K562 (cell line): ENCODE measurements around the gene LTBP1.

Experiments used
- ATF7 ChIP-seq: fragments of 450-650 bp; IDR thresholded peaks from 2 replicates; pipeline ENCODE4 v1.7.1; 2014; ENCODE audit warnings: mild to moderate bottlenecking, moderate library complexity
- BRCA1 ChIP-seq, 2 experiments: fragments of 450-650 bp in 1 of 2; sonication (generic) in 1 of 2; formaldehyde crosslinking in 1 of 2; IDR thresholded peaks; 2 replicates each; pipeline versions ENCODE4 v1.5.0 to v1.6.1; 2017 to 2020; ENCODE audit warnings: mild to moderate bottlenecking in 1 of 2, missing genetic modification reagents in 1 of 2
- CBFB ChIP-seq: sonication (generic); formaldehyde crosslinking; IDR thresholded peaks from 2 replicates; pipeline ENCODE4 v1.4.0; 2020; ENCODE audit warnings: mild to moderate bottlenecking, missing genetic modification reagents
- GATA2 ChIP-seq: sonication (generic); formaldehyde crosslinking; IDR thresholded peaks from 2 replicates; pipeline ENCODE4 v1.4.0; 2020; ENCODE audit warnings: mild to moderate bottlenecking, missing genetic modification reagents
- GATAD2A ChIP-seq: fragments of 450-650 bp; IDR thresholded peaks from 2 replicates; pipeline ENCODE4 v1.6.1; 2017
- MTA3 ChIP-seq: fragments of 450-650 bp; formaldehyde crosslinking; IDR thresholded peaks from 2 replicates; pipeline ENCODE4 v1.6.1; 2017; ENCODE audit warnings: mild to moderate bottlenecking, borderline replicate concordance
- PML ChIP-seq: IDR thresholded peaks from 2 replicates; pipeline ENCODE4 v1.6.1; 2012; ENCODE audit warnings: low read length, inconsistent platforms
- RAD21 ChIP-seq, 2 experiments: fragments of 250-450 bp in 1 of 2; fragments of 450-650 bp in 1 of 2; sonication (Bioruptor Pico) in 1 of 2; formaldehyde crosslinking in 1 of 2; IDR thresholded peaks in 1 of 2; conservative IDR thresholded peaks in 1 of 2; 2 replicates each; pipeline versions ENCODE4 v1.4.0 to v1.8.0; 2020 to 2022; ENCODE audit warnings: mild to moderate bottlenecking in 2 of 2, moderate library complexity in 1 of 2
- SRF ChIP-seq, 2 experiments: fragments of 250-450, 450-650 bp in 1 of 2; sonication (Bioruptor Pico) in 1 of 2; sonication (generic) in 1 of 2; formaldehyde crosslinking; IDR thresholded peaks; 2 replicates each; pipeline versions ENCODE4 v1.5.0 to v1.5.1; 2020 to 2022; ENCODE audit warnings: mild to moderate bottlenecking in 1 of 2, missing genetic modification reagents in 1 of 2
- ZNF174 ChIP-seq: fragments of 250-450 bp; sonication (Bioruptor Pico); IDR thresholded peaks from 2 replicates; pipeline ENCODE4 v1.4.0; 2020; ENCODE audit warnings: mild to moderate bottlenecking
- ZNF311 ChIP-seq: fragments of 250-450 bp; sonication (Bioruptor Pico); IDR thresholded peaks from 2 replicates; pipeline ENCODE4 v1.4.0; 2020; ENCODE audit warnings: mild to moderate bottlenecking, moderate library complexity
- ZSCAN29 ChIP-seq: fragments of 450-650 bp; IDR thresholded peaks from 2 replicates; pipeline ENCODE4 v1.6.1; 2017
- TF ChIP-seq, protein P1 (sequence below), 2 experiments: fragments of 450-650 bp; formaldehyde crosslinking in 1 of 2; IDR thresholded peaks; 2 replicates each; pipeline versions ENCODE4 v1.4.0 to v1.6.1; 2014 to 2020; ENCODE audit warnings: mild to moderate bottlenecking in 2 of 2, borderline replicate concordance in 1 of 2, low read depth in 1 of 2

DNA sequence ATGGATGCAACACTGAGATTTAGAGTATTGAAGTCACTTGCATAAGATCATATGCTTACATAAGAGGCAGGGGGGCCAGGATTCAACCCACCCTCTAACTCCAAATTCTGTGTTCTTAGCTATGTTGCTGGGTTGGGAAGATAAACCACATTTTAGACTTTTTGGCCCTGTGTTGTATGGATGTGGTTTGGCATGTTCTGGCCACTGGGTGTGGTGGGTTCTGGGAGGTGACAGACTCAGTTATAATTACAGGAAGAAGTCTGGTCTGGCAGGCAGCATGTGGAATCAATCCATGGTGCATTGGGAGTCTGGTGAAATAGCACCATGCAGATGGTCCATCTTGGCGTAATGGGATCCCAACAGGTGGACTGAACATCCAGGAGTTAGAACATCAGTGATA lies 138.9 kb downstream of the LTBP1 start:
- TF ChIP-seq ZNF174 (CRISPR knock-in tag) (no peak), BRCA1 (IDR thresholded peaks at IDR 0.05) (no peak), BRCA1 (CRISPR knock-in tag; IDR thresholded peaks at IDR 0.05) (no peak), ATF7 (no peak), ZNF311 (no peak), RAD21 (CRISPR knock-in tag; conservative IDR thresholded peaks at IDR 0.05 in 1 of 2, IDR thresholded peaks at IDR 0.05 in 1 of 2) (no peak), ZSCAN29 (no peak), MTA3 (no peak), GATA2 (CRISPR knock-in tag) (no peak), PML (no peak), SRF (CRISPR knock-in tag; IDR thresholded peaks at IDR 0.05) (no peak), CBFB (CRISPR knock-in tag) (no peak), GATAD2A (no peak)
- TF ChIP-seq, protein P1, sequence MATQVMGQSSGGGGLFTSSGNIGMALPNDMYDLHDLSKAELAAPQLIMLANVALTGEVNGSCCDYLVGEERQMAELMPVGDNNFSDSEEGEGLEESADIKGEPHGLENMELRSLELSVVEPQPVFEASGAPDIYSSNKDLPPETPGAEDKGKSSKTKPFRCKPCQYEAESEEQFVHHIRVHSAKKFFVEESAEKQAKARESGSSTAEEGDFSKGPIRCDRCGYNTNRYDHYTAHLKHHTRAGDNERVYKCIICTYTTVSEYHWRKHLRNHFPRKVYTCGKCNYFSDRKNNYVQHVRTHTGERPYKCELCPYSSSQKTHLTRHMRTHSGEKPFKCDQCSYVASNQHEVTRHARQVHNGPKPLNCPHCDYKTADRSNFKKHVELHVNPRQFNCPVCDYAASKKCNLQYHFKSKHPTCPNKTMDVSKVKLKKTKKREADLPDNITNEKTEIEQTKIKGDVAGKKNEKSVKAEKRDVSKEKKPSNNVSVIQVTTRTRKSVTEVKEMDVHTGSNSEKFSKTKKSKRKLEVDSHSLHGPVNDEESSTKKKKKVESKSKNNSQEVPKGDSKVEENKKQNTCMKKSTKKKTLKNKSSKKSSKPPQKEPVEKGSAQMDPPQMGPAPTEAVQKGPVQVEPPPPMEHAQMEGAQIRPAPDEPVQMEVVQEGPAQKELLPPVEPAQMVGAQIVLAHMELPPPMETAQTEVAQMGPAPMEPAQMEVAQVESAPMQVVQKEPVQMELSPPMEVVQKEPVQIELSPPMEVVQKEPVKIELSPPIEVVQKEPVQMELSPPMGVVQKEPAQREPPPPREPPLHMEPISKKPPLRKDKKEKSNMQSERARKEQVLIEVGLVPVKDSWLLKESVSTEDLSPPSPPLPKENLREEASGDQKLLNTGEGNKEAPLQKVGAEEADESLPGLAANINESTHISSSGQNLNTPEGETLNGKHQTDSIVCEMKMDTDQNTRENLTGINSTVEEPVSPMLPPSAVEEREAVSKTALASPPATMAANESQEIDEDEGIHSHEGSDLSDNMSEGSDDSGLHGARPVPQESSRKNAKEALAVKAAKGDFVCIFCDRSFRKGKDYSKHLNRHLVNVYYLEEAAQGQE (IDR thresholded peaks at IDR 0.05; ENCODE audit: borderline replicate concordance), result no peak
- TF ChIP-seq, protein P1 (CRISPR knock-in tag; IDR thresholded peaks at IDR 0.05; ENCODE audit: low read depth), result no peak
